ENCODE measurements around the gene RBPJL. TPM values are rescaled to one million over a fixed set of nuclear protein-coding genes. Genes with fewer than 3 reads are reported as not detected.

RBPJL gene
- total and polyA plus RNA-seq, 2 of the 8 experiments (the other 6 are each of a cell fraction or from before 2014, with no cell fraction given) = 0.67 to 1.3 TPM

DNA sequence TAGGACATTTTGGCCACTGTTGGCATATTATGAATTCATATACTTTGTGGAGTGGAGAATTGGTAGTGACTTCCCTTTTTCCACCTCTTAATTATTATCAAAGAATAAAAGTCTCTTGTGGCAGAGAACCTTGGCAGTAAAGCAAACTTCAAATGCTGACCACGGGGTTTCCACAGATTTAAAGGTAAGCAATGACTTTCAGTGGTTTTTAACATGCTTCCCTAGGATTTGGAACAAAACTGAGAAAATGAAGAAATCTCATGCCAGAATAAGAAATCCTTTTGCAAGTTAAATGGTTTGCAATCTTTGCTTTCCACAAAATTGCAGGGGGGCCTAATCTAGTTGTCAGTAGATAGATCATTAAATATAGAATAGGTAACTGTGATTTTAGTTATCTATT, 43.6 kb downstream of the RBPJL start:
- H2BK12ac ChIP-seq (ENCODE audit: low read depth, low read length) = no peak overlapping the region
- H3K4me2 ChIP-seq (ENCODE audit: insufficient read depth in 1 of 2, low read depth in 2 of 2, low read length in 2 of 2) = no peak overlapping the region
- no peaks in the 10 kb centered on the region for H3K27me3 ChIP-seq (replicated peaks in 1 of 4; ENCODE audit: control insufficient read depth in 3 of 4, extremely low read depth in 1 of 4, insufficient read depth in 3 of 4, low read length in 3 of 4)
- H3K9me3 ChIP-seq (ENCODE audit: insufficient read depth in 2 of 2, low read depth in 1 of 2, low read length in 1 of 2) = no peaks in the 10 kb centered on the region
- H2AK5ac ChIP-seq (ENCODE audit: low read depth, low read length) = no peak overlapping the region
- H4K8ac ChIP-seq (ENCODE audit: extremely low read depth, insufficient read depth, low read length) = no peak overlapping the region
- no peak overlapping the region for H3K9ac ChIP-seq (replicated peaks in 1 of 4; ENCODE audit: extremely low read depth in 1 of 4, low read depth in 3 of 4, low read length in 3 of 4)
- peaks cover 12% of the 10 kb centered on the region; the same call in 1 of the 2 replicates for H3K23me2 ChIP-seq (ENCODE audit: low read depth, low read length)
- POLR2A ChIA-PET (ENCODE audit: partially characterized antibody) = interaction anchor here (6.8 kb wide), 1 partner anchor 10 kb away, joined by 113 read pairs; the partner anchor contains the start of gene SYS1
- no peak overlapping the region for H2BK15ac ChIP-seq (ENCODE audit: low read length)
- H4K20me1 ChIP-seq (replicated peaks in 1 of 2; ENCODE audit: control insufficient read depth in 1 of 2, insufficient read depth in 2 of 2, low read length in 2 of 2) = peaks cover 0 to 7% of the 10 kb centered on the region in 2 experiments
- 93% methylated on average over 1 of the region's 1 CpG; no CpG with 5 or more reads in 1 of the 2 experiments for WGBS, 2 experiments (ENCODE audit: extremely low coverage in 1 of 2, insufficient coverage in 1 of 2, insufficient read length in 1 of 2, insufficient replicate concordance in 2 of 2, low coverage in 1 of 2, low lambda C conversion rate in 2 of 2, missing lambda C conversion rate in 1 of 2)
- H3K4me3 ChIP-seq (ENCODE audit: extremely low read depth in 1 of 4, insufficient read depth in 2 of 4, low read depth in 3 of 4, low read length in 4 of 4) = no peak overlapping the region
- CTCF ChIA-PET (ENCODE audit: partially characterized antibody) = interaction anchor here (5.9 kb wide), 1 partner anchor 14 kb away, joined by 26 read pairs; the partner anchor contains the start of gene SYS1
- H3K18ac ChIP-seq (ENCODE audit: extremely low read depth, low read length) = no peak overlapping the region
- H3K23ac ChIP-seq (ENCODE audit: insufficient read length) = no peak overlapping the region
- H4K5ac ChIP-seq (ENCODE audit: insufficient read length, low read depth, low read length) = no peak overlapping the region
- H3K14ac ChIP-seq (ENCODE audit: insufficient read length) = no peak overlapping the region
- no peak overlapping the region for H2BK5ac ChIP-seq (ENCODE audit: low read depth, low read length)
- H3K36me3 ChIP-seq (ENCODE audit: control insufficient read depth in 2 of 4, insufficient read depth in 4 of 4, low read length in 3 of 4) = no peaks in the 10 kb centered on the region
- no peak overlapping the region for H3K27ac ChIP-seq (ENCODE audit: low read depth, low read length)
- TF ChIP-seq RBBP5 (IDR thresholded peaks at IDR 0.05; ENCODE audit: borderline replicate concordance, low read depth, low read length) (no peak), GTF2F1 (IDR thresholded peaks at IDR 0.05; ENCODE audit: borderline replicate concordance, low read depth, low read length) (no peak), RAD21 (IDR thresholded peaks at IDR 0.05 in 1 of 2, conservative IDR thresholded peaks at IDR 0.05 in 1 of 2; ENCODE audit: low read depth in 2 of 2, low read length in 2 of 2) (no peak), HDAC2 (IDR thresholded peaks at IDR 0.05; ENCODE audit: borderline replicate concordance in 1 of 2, low read depth in 2 of 2, low read length in 2 of 2) (no peak), CBX8 (IDR thresholded peaks at IDR 0.05; ENCODE audit: borderline replicate concordance, low read depth, low read length) (no peak), CHD1 (IDR thresholded peaks at IDR 0.05; ENCODE audit: low read depth, low read length) (no peak), TAF1 (IDR thresholded peaks at IDR 0.05; ENCODE audit: low read depth, low read length) (no peak), TBP (IDR thresholded peaks at IDR 0.05; ENCODE audit: low read depth, low read length) (no peak)
- TF ChIP-seq, protein P1, sequence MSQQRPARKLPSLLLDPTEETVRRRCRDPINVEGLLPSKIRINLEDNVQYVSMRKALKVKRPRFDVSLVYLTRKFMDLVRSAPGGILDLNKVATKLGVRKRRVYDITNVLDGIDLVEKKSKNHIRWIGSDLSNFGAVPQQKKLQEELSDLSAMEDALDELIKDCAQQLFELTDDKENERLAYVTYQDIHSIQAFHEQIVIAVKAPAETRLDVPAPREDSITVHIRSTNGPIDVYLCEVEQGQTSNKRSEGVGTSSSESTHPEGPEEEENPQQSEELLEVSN (IDR thresholded peaks at IDR 0.05) = no peak
- TF ChIP-seq, protein P2, sequence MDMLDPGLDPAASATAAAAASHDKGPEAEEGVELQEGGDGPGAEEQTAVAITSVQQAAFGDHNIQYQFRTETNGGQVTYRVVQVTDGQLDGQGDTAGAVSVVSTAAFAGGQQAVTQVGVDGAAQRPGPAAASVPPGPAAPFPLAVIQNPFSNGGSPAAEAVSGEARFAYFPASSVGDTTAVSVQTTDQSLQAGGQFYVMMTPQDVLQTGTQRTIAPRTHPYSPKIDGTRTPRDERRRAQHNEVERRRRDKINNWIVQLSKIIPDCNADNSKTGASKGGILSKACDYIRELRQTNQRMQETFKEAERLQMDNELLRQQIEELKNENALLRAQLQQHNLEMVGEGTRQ (IDR thresholded peaks at IDR 0.05; ENCODE audit: low read length) = no peak
- H3K79me1 ChIP-seq (ENCODE audit: low read depth, low read length) = peaks cover 11% of the 10 kb centered on the region
- peaks cover 0 to 27% of the 10 kb centered on the region in 2 experiments; a peak in 2 of 4 replicates for H3K79me2 ChIP-seq (ENCODE audit: control insufficient read depth in 1 of 2, insufficient read depth in 2 of 2, low read length in 2 of 2)
- H3K56ac ChIP-seq (replicated peaks; ENCODE audit: insufficient read length, low read depth, low read length) = no peak overlapping the region
- H2BK120ac ChIP-seq (replicated peaks; ENCODE audit: low read depth, low read length) = no peak overlapping the region
- H3K4me1 ChIP-seq (replicated peaks in 1 of 4; ENCODE audit: control insufficient read depth in 3 of 4, insufficient read depth in 4 of 4, low read length in 3 of 4) = peaks cover 13 to 26% (median 20%) of the 10 kb centered on the region in 4 experiments
- DNase-seq (ENCODE audit: low read depth in 1 of 2, low spot score in 2 of 2) (no peak), FAIRE-seq (no peak)
- no peak overlapping the region for H3K4ac ChIP-seq (replicated peaks; ENCODE audit: insufficient read length, low read depth, low read length)
- no peak overlapping the region for H4K91ac ChIP-seq (replicated peaks; ENCODE audit: insufficient read length, low read length)
- H2BK20ac ChIP-seq (ENCODE audit: low read length) = no peak overlapping the region
- no peak overlapping the region for H2AFZ ChIP-seq (ENCODE audit: low read length)
